CD4-positive, alpha-beta T cell treated with Interleukin-21 for 1 hour (primary cell): ENCODE measurements around the gene MGMT.

Experiments
- DNase-seq: peaks from one replicate; pipeline ENCODE4 v3.0.0-alpha.2; 2020

Gene MGMT

GRCh38 chr10:129744134-129745111, 277.4 kb downstream of the MGMT start:
- DNase-seq = no peak

- no peak for DNase-seq
Measured at GRCh38 chr10:129745186-129745750, 278.2 kb downstream of the MGMT start.

- no peak for DNase-seq
Measured at GRCh38 chr10:129754211-129755050, 287.4 kb downstream of the MGMT start.

GRCh38 chr10:129755158-129755591, 288.1 kb downstream of the MGMT start:
- DNase-seq = no peak

- DNase-seq = no peak
Measured at GRCh38 chr10:129755621-129756020, 288.6 kb downstream of the MGMT start.

- no peak for DNase-seq
Measured at GRCh38 chr10:129756912-129757901, 290.2 kb downstream of the MGMT start.

- no peak for DNase-seq
Measured at GRCh38 chr10:129758207-129759021, 291.4 kb downstream of the MGMT start.

- DNase-seq = no peak
Measured at GRCh38 chr10:129759214-129760002, 292.4 kb downstream of the MGMT start.

- DNase-seq = no peak
Measured at GRCh38 chr10:129760003-129760315, 292.9 kb downstream of the MGMT start.

GRCh38 chr10:129760416-129760815, 293.4 kb downstream of the MGMT start:
- no peak for DNase-seq

GRCh38 chr10:129761197-129761972, 294.3 kb downstream of the MGMT start:
- no peak for DNase-seq

- DNase-seq = no peak
Measured at GRCh38 chr10:129761981-129762956, 295.2 kb downstream of the MGMT start.

GRCh38 chr10:129764011-129764900, 297.2 kb downstream of the MGMT start:
- DNase-seq = no peak

GRCh38 chr10:129764901-129765663, 298.0 kb downstream of the MGMT start:
- no peak for DNase-seq

GRCh38 chr10:129765664-129766550, 298.9 kb downstream of the MGMT start:
- DNase-seq = no peak
